ENCODE data around the gene DHRS9. TPM values are rescaled to one million over a fixed set of nuclear protein-coding genes. Genes with fewer than 3 reads are reported as not detected.
"Not testable (repeated sequence)": the region's sequence is repeated elsewhere in the genome, so short reads cannot be mapped to it uniquely, and the experiment has no call there.

The DHRS9 gene
- total RNA-seq, 1 experiment from 2014 or later, result 0.22 TPM

DNA sequence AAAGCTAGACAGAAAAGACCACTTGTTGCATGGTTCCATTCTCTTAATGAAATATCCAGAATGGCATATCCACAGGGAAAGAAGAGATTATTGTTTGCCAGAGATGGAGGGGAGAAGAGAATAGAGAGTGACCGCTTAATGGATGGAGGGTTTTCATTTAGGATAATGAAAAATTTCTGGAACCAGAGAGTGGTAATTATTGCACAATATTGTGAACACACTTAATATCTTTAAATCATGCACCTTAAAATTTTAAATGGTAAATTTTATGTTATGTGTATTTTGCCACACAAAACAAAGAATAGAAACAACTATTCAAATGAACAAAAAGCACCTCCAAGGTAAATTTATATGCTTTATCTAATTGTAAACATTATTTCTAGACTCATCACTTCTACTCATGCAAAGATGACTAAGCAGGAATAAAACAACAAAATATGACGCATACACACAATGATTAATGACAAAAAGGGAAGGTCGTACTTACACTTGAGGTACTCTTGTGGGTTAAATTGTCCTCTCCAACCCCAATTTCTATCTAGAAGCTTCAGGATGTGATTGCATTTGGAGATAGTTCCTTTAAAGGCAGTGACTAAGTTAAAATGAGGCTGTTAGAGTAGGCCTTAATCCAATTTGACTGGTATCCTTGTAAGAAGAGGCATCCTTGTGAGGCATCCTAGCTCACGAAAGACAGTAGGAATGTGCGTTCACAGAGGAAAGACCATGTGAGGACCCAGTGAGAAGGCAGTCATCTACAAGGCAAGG is 18.7 kb upstream of the DHRS9 start:
- Histone ChIP-seq H2AFZ (ENCODE audit: low read length) (peak overlapping the region; percentile 4; the same call in 1 of the 2 replicates), H3K27me3 (ENCODE audit: low read length) (no peaks in the 10 kb centered on the region), H3F3A (ENCODE audit: low read length, unreplicated experiment) (peaks cover 7% of the 10 kb centered on the region), H4K20me1 (ENCODE audit: low read length) (no peaks in the 10 kb centered on the region), H3K4me2 (ENCODE audit: low read length) (peak overlapping the region; percentile 3; the same call in 1 of the 2 replicates), H3K36me3 (ENCODE audit: low read depth, low read length) (no peaks in the 10 kb centered on the region), H3K27ac (ENCODE audit: low read length) (peak overlapping the region; percentile 86), H3K9me3 (ENCODE audit: low read length) (0 out of 2 replicates have a peak, but pooled peaks cover 4% of the 10 kb centered on the region), H3K79me2 (ENCODE audit: low read length) (no peaks in the 10 kb centered on the region), H3K9me2 (replicated peaks; ENCODE audit: low read length) (peaks cover 3% of the 10 kb centered on the region; the same call in 1 of the 2 replicates), H3K9ac (ENCODE audit: low read length) (peak overlapping the region; percentile 46), H3K4me3 (ENCODE audit: low read length) (no peak overlapping the region), H3K4me1 (ENCODE audit: insufficient read depth, low read length) (peaks cover 21% of the 10 kb centered on the region)
- TF ChIP-seq EZH2phosphoT487 (IDR thresholded peaks at IDR 0.05; ENCODE audit: borderline replicate concordance, low read length), result no peak
- no peak for TF ChIP-seq EZH2 (IDR thresholded peaks at IDR 0.05; ENCODE audit: low read length, unreplicated experiment)
- TF ChIP-seq, protein P1, sequence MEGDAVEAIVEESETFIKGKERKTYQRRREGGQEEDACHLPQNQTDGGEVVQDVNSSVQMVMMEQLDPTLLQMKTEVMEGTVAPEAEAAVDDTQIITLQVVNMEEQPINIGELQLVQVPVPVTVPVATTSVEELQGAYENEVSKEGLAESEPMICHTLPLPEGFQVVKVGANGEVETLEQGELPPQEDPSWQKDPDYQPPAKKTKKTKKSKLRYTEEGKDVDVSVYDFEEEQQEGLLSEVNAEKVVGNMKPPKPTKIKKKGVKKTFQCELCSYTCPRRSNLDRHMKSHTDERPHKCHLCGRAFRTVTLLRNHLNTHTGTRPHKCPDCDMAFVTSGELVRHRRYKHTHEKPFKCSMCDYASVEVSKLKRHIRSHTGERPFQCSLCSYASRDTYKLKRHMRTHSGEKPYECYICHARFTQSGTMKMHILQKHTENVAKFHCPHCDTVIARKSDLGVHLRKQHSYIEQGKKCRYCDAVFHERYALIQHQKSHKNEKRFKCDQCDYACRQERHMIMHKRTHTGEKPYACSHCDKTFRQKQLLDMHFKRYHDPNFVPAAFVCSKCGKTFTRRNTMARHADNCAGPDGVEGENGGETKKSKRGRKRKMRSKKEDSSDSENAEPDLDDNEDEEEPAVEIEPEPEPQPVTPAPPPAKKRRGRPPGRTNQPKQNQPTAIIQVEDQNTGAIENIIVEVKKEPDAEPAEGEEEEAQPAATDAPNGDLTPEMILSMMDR (conservative IDR thresholded peaks at IDR 0.05; ENCODE audit: low read depth, low read length), result no peak
- peak; percentile 82 for ATAC-seq
- BruUV-seq (replicated peaks), result no TSS peak
- ChIA-PET CTCF (no interaction called here), POLR2A (ENCODE audit: unreplicated experiment) (no interaction called here)
- peak; percentile 90 for DNase-seq
- intact Hi-C loops (cut with micrococcal nuclease), result no loop called here

DNA sequence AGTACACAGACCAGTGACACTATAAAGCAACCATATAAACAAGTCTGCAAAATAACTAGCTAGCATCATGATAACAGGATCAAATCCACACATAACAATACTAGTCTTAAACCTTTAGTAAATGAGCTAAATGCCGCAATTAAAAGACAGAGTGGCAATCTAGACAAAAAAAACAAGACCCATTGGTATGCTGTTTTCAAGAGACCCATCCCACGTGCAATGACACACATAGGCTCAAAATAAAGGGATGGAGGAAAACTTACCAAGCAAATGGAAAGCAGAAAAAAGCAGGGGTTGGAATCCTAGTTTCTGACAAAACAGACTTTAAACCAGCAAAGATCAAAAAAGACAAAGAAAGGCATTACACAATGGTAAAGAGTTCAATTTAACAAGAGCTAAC is 14.8 kb upstream of the DHRS9 start:
- BruUV-seq (replicated peaks); POLR2A ChIA-PET (ENCODE audit: unreplicated experiment); CTCF ChIA-PET: not testable (repeated sequence)

DNA sequence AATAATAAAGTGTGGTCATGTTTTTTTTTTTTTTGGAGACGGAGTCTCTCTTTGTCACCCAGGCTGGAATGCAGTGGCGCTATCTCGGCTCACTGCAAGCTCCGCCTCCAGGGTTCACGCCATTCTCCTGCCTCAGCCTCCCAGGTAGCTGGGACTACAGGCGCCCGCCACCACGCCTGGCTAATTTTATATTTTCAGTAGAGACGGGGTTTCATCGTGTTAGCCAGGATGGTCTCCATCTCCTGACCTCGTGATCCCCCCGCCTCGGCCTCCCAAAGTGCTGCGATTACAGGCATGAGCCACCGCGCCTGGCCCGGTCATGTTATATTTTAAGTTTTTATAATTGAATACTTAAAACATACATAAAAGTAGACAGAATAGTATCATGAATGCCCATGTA is 5.2 kb upstream of the DHRS9 start:
- H4K20me1 ChIP-seq (ENCODE audit: low read length); H3K79me2 ChIP-seq (ENCODE audit: low read length); ATAC-seq; H2AFZ ChIP-seq (ENCODE audit: low read length); POLR2A ChIA-PET (ENCODE audit: unreplicated experiment); H3K27ac ChIP-seq (ENCODE audit: low read length); H3K9ac ChIP-seq (ENCODE audit: low read length); DNase-seq; H3K4me2 ChIP-seq (ENCODE audit: low read length); H3K36me3 ChIP-seq (ENCODE audit: low read depth, low read length); H3F3A ChIP-seq (ENCODE audit: low read length, unreplicated experiment); CTCF ChIA-PET; BruUV-seq (replicated peaks); H3K4me3 ChIP-seq (ENCODE audit: low read length); H3K9me2 ChIP-seq (replicated peaks; ENCODE audit: low read length); H3K27me3 ChIP-seq (ENCODE audit: low read length); H3K9me3 ChIP-seq (ENCODE audit: low read length): not testable (repeated sequence)
- peaks cover 15% of the 10 kb centered on the region for H3K4me1 ChIP-seq (ENCODE audit: insufficient read depth, low read length)
- intact Hi-C loops (cut with micrococcal nuclease), result loop anchor here (10.0 kb wide), 1 partner anchor 99 kb away; no protein-coding TSS in a partner anchor

More for the DNA sequence above, 14.8 kb upstream of the DHRS9 start:
- H4K20me1 ChIP-seq (ENCODE audit: low read length); H3K4me3 ChIP-seq (ENCODE audit: low read length); H3K36me3 ChIP-seq (ENCODE audit: low read depth, low read length); H3K27ac ChIP-seq (ENCODE audit: low read length); H3F3A ChIP-seq (ENCODE audit: low read length, unreplicated experiment); H3K4me2 ChIP-seq (ENCODE audit: low read length); intact Hi-C loops (cut with micrococcal nuclease); DNase-seq; H3K79me2 ChIP-seq (ENCODE audit: low read length); H3K9me3 ChIP-seq (ENCODE audit: low read length); H2AFZ ChIP-seq (ENCODE audit: low read length); H3K9ac ChIP-seq (ENCODE audit: low read length); H3K9me2 ChIP-seq (replicated peaks; ENCODE audit: low read length); H3K27me3 ChIP-seq (ENCODE audit: low read length); ATAC-seq: not testable (repeated sequence)
- H3K4me1 ChIP-seq (ENCODE audit: insufficient read depth, low read length), result peaks cover 15% of the 10 kb centered on the region
